HG03280 (cell line): ENCODE results near the gene RAD51B.
"Not testable (repeated sequence)": the region's sequence is repeated elsewhere in the genome, so short reads cannot be mapped to it uniquely, and the experiment has no call there.

Experiments
- ATAC-seq: cut with Tn5 transposase; IDR thresholded peaks from one replicate; pipeline ENCODE4 v1.9.1; 2021; ENCODE audit warnings: mild to moderate bottlenecking, moderate library complexity; ENCODE audit not compliant: unreplicated experiment

Gene RAD51B

DNA sequence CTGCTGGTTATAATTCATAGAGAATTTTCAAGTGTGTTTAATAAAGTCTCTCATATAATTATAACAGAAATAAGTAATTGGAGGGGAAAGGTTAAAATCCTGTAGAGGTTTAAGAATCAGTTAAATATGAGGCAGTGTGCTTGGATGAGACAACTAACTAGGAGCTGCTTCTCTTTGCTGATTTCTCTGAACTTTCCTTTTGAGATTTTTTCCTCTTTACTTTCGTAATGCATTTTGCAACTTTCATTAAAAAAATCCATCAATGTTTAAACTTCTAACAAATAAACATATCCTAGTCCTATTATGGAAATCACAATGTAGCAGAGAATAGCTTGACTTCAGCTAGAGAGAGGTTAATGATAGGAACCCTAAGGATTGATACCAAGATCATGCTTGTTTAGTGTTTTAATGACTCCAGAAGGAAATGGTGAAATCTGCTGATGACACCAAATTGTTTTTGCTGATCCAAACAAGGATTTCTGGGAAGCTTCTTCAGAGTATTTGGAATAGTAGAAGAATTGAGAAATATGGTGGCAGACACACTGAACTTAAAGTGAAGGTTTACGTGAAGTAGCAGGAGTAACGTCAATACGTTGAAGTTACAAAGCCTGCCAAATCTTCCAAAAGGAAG, 122.6 kb downstream of the RAD51B start:
- no peak for ATAC-seq

DNA sequence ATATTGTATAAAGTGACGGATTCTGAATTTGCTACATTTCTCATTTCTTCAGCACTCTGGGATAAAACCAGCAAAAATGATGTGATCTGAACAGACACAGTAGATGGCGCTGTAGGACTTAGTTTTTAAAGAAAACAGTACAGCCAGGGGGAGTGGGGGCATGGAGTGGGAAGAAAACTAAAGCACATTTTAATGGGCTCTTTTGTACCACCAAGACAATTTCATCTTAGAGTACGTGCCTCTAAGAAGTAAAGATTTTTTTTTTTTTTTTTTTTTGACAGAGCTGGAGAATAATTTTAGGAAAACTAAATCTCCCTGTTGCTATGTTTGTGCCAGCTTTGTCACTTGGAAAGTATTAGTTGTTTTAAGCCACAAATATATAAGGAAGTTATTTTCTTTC, 124.4 kb downstream of the RAD51B start:
- ATAC-seq = no peak

DNA sequence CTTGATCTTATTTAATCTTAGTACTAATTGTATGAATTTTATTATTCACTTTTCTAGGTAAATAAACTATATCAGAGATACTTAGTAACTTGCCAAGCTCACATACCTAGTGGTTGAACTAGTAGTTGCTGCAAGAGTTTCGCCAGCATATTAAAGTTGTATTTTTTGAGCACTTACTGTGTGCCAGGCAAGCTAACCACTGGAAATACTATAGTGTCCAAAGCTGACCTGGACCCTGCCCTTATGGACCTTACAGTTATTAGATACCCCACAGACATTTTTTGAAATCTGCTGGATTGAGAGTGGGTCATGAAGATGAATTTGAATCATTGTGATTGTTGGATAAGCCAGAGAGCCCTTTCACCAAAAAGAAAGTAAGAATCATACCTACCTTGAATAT, 125.0 kb downstream of the RAD51B start:
- ATAC-seq = no peak

DNA sequence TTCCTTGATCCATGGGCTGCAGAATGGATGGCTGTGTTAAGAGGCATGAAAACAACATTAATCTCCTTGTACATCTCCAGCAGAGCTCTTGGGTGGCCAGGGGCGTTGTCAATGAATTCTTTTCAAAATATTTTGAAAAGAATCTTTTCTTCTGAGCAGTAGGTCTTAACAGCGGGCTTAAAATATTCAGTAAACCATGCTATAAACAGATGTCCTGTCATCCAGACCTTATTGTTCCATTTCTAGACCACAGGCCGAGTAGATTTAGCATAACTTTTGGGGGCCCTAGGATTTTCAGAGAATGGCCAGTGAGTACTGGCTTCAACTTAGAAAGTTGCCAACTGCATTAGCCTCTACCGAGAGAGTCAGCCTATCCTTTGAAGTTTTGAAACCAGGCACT, 130.2 kb downstream of the RAD51B start:
- no peak for ATAC-seq

DNA sequence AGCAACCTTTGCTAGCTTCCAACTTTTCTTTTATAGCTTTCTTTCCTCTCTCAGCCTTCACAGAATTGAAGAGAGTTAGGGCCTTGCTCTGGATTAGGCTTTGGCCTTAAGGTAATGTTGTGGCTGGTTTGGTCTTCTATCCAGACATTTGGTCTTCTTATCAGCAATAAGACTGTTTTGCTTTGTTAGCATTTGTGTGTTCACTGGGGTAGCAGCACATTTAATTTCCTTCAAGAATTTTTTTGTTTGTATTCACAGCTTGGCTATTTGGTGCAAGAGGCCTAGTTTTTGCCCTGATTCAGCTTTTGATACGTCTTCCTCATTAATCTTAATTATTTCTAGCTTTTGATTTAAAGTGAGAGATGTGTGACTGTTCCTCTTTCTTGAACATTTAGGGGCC, 130.8 kb downstream of the RAD51B start:
- ATAC-seq = no peak

DNA sequence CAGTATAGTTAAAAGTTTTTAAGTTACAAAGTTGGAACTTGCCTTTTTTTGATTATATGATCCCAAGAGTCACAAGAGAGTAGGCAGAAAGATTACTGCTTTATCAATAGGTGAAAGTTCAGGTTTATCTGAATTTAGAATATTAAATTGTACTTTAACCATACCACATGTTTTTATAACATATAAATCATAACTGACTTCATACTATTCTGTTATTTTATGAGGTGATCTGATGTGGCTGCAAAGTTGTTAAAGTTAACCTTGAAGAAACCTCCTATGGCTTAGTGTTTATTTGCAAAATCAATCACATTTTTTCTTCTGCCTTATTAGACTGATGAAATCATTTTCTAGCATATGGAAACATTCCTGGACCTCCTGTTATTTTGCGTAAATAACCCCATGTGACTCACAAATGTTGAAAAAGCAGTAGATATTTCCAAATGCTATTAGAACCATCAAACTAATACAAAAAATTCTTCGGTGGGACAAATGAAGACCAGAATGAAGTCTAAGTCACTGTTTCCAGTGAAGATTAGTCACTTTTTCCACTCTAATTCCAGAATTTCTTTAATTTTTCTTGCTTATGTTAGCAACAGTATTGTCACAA, 132.1 kb downstream of the RAD51B start:
- ATAC-seq = no peak

DNA sequence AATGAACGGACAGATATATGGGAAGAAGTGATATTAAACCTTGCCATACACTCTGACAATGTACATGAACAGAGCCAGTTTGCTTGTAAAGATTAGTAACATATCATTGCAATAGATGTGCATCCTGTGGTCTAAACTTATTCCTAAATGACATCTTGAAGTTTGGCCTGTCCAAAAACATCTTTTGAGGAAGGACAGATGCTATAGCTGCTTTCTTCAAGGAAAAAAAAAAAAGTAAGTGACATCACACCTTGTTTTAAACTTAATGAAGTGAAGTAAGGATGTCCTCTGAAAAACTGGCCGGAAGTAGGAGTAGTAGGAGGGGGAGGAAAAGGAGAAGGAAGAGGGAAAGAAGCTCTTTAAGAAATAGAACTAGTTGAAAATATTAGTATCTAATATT, 132.8 kb downstream of the RAD51B start:
- ATAC-seq = no peak

DNA sequence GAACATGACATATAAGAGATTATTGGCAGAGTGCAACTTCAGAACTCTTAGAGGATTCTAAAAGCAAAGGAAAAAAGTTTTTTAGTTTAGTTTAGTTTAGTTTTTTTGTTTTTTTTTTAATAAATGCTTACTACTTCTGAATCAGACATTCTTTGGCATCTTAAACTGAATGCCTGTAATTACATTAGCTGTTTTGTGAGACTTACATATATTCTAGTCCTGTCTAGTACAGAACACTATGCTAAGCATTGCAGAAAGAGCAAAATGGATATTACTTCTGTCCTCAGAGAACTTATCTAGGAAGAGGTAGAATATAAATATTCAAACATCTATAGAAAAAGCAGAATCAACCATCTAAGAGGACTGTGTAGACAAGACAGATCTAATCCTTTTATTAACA, 133.2 kb downstream of the RAD51B start:
- no peak for ATAC-seq

DNA sequence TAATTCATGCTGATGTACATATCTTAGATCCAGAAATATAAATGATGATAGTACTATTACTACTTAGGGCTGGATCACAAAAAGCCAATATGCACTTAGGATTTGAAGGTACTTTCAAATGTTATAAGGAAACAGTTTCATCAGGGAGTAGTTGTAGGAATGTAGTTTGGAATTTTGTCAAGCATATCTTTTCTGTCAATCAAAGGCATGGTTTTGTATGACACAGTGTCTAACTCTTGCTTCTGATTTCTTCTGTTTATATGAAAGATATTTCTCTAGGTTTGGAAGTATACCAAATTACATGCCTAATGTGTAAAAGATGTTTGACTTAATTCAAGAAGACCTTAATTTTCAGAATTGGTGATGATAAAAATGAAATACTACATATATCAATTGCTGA, 135.7 kb downstream of the RAD51B start:
- ATAC-seq = no peak

DNA sequence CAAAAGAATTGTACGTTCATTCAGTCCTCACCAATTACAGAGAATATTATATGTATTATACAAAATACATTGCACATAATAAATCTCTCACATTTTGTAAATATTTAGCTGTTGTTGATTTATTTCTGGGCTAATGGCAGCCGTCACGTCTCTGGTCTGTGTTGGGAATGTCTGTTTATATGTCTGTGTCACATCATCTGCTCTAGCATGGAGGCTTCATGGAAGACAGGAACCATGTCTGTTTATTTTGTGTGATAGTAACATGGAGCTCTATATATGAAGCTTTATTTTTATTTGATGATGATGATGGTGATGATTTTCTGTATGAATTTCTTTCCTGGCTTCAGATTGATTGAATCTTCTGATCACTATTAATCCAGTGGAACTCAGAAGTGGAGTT, 138.4 kb downstream of the RAD51B start:
- no peak for ATAC-seq

DNA sequence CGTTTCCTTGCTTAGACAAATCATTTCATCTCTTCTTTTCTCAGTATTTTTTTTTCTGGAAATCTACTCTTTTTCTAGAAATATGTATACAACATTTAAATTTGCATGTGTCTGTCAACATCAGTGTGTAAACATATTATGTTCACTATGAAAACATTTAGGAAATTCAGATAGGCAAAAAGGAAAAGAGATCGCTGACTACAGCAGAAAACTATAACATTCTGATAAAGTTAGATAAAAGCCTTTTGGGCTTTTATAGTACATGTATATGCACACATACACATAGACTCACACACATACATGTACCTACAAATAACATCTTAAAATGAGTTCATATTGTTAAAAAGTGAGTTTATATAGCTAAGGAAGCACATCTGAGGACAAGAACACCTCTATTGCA, 142.1 kb downstream of the RAD51B start:
- ATAC-seq = no peak

DNA sequence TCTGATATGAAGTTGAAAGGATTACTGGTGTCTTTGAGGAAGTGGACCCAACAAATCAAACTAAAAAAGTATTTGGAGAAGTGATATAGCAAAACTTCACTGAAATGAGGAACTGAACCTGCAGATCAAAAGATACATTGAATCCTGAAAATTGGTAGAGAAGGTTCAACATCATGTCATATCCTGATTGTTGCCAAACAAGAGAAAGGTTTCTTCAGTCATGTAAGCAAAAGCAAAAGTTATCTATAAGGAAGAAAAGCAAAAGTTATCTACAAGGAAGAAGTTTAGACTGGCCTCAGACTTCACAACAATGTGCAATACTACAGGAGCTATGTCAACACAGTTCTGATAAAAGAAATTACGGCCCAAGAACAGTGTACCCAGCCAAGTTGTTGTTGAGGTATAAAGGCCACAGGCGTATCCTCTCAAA, 142.7 kb downstream of the RAD51B start:
- ATAC-seq = no peak

DNA sequence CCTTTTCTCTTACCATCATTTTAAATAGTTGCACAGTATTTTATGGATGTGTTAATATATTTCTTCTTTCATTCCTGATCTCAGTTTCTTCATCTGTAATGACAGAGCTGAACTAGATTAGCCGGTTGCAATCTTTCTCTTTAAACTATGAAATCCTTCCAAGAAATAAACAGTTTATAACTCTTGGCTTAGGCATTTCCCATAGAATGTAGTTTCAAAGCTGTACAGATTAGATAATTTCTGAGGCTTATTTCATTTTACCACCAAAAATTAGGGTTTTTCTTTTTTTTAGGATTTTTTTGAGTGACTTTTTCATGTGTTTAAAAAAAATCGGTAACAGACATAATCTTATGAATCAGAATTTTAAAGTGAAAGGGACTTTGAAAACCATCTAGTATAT, 144.0 kb downstream of the RAD51B start:
- no peak for ATAC-seq

DNA sequence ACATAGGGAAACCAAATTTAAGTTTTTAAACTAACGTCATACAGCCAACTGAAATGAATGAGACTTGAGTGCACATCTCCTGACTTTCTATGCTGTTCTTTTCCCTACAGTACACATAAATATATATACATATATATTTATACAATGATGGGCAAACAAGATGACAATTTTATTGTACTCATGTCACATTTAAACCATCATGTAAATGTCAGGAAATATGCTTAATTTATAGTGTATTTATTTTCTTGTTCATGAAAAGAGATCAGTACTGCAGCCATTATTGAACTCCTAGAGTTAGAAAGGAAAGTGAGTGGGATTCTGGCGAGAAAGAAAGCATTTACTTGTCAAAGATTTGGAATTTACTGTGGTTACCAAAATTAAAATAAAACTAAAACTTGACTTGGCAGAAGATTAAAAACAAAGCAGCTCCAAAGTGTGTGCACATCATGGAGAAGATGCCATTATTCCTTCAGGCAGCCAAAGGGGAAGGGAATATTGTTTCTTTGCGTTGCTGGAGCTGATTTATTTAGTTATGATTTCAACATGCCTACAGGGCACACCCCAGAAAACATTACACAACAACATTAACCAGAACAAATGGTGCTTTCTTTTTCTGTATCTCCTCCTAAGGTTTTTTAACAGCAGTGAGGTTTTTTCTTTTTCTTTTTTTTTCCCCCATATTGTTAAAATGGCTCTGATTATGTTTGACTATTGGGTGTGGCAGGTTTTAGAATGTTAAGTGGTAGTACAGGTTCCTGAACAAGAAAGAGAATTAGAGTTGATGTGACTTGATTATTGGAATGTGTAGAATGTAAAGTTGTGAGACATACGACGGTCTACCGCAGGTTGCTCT, 144.6 kb downstream of the RAD51B start:
- ATAC-seq = no peak

DNA sequence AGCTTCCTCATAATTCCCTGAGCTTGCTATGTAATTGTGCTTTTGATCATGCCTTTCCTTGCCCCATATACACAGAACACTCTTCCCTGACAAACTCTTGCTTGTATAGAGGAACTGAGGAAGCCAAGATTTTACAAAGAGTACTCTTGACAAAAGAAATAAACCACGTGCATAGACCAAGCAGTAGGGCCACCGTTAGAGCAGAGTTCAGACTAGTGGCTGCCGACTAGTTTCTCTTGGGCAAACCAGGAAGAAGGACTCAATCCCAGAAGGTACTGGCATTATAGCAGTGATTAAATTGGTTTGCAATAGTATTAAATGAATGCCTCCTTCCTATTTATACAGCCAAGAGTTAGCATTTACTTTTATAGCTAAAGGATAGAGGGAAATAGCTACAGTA, 146.1 kb downstream of the RAD51B start:
- ATAC-seq = no peak

DNA sequence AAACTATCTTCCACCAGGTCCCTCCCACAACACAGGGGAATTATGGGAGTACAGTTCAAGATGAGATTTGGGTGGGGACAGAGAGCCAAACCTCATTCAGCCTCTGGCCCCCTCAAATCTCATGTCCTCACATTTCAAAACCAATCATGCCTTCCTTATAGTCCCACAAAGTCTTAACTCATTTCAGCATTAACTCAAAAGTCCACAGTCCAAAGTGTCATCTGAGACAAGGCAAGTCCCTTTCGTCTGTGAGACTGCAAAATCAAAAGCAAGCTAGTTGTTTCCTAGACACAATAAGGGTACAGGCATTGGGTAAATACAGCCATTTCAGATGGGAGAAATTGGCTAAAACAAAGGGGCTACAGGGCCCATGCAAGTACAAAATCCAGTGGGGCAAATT, 147.6 kb downstream of the RAD51B start:
- no peak for ATAC-seq

DNA sequence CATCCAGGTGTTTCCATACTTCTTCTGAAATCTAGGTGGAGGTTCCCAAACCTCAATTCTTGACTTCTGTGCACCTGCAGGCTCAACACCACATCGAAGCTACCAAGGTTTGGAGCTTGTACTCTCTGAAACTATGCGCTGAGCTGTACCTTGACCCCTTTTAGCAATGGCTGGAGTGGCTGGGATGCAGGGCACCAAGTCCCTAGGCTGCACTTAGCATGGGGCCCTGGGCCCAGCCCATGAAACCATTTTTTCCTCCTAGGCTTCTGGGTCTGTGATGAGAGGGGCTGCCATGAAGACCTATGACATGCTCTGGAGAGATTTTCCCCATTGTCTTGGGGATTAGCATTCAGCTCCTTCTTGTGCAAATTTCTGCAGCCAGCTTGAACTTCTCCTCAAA, 148.4 kb downstream of the RAD51B start:
- ATAC-seq = not testable (repeated sequence)

DNA sequence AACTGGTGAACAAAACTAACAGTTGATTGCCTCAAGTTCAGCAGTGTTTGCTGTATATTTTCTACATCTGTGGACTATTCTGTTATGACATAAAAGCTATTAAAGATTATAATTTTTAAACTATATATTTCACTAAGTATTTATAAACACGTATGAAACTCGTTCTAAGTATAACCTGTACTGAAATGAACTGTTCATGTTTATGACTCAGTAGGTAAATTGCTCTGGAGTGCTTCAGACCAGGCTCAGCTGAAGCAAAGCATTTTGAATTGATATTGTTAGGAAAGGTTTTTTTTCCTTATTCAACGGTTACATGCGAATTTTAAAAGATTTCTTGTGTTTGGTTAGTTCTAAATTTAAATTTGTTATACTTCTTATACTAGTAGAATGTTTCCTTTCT, 151.3 kb downstream of the RAD51B start:
- ATAC-seq = no peak

DNA sequence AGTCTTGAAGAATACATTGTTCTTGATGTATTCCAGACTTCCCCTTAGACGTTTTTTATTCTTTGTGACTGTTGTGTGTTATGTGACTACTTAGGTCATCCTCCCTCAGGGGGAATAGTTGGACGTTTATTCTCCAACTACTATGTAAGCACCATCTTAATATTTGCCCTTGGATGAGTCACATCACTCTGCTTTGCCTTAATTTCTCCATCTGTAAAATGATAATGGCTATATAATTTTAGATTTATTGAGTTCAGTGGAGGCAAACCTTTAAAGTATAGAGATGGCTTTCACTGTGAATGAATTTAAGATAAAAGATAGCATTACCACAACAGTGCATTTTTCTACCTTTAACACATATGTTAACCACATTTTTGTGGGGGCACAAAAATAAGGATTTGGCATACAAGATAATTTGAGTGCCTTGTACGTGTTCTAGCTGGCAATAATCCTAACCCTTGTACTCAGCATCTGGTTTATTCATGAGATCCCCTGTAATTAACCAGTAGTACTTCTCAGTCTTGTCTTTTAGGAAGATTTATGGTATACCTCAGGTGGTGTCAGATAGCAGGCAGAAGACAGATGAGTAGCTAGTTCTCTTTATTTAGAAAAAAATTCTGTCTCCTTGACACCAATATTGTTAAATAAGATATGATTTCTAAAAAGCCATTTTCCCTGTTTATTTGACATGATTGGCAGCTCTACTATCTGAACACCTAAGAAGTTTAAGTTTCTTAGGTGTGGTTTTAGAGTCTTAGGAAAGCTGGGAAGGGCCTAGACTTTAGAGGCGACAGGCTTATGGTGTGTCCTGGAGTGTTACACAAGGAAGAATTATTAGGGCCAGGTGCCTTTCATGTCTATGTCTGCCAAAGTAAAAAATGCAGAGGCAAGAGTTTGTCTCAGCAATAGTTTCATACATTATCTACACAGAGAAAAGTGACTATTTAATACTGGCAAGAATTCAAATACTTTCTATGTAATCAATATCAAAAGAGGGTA, 152.3 kb downstream of the RAD51B start:
- no peak for ATAC-seq

DNA sequence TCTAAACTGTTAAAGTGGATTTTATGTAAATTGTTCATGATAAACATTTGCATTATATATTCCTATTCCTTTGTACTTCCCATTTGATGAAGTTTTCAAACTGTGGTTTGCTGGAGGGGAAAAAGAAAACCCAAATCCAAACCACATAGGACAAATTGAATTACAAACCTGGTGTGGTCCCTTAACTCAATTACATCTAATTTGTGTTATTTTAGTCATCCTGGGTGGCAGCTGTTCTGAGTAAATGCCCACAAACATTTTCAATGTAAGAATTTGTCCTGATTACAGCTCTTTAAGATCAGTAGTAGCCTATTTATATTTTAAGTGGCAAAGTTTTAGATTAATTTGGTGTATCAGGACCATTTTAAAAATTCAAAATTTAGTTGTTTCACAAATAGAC, 153.9 kb downstream of the RAD51B start:
- no peak for ATAC-seq

DNA sequence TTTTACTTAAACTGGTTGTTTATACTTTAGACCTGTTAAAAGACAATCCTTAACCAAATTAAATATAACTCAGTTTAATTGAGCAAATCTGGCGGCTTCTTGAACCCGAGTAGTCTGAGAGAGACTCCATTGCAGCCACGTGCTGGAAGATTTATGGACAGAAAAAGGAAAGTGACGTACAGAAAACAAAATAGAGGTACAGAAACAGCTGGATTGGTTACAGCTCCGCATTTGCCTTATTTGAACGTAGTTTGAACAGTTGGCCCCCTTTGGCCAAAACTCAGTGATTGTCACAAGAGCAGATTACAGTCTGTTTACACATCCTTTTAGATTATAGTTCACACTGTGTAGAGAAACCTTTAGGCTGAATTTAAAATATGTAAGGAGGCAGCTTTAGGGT, 155.9 kb downstream of the RAD51B start:
- ATAC-seq = no peak
